Measurements from ENCODE around the gene RILPL1. TPM values are rescaled to one million over a fixed set of nuclear protein-coding genes. Genes with fewer than 3 reads are reported as not detected.
"Not testable (repeated sequence)": the region's sequence is repeated elsewhere in the genome, so short reads cannot be mapped to it uniquely, and the experiment has no call there.

The RILPL1 gene
- polyA plus RNA-seq, 1 experiment = 22.3 TPM

DNA sequence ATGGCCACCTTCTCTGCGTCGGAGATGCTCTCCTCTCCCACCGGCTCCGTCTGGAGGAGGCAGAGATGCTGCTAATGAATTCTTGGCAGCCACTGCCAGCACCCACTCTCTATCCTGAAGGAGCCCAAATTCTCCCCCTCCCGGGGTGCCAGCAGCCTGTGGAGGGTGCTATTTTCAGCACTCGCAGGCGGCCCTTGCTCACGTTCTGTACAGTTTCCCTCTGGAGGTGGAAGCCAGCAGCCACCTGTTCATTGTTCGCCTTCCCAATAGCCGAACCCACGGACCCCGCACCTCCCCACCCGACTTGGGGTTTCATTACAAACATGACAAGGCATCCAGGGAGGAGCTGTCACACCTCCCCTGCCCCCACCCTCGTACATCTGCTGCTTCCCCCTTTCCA lies 47.8 kb downstream of the RILPL1 start:
- ChIA-PET POLR2A (no interaction called here), CTCF (no interaction called here)
- H3K4me3 ChIP-seq (ENCODE audit: low read depth, low read length) = no peak overlapping the region
- no peaks in the 10 kb centered on the region for H3K27me3 ChIP-seq (ENCODE audit: control insufficient read depth, insufficient read depth, low read length)
- TF ChIP-seq, protein P1, sequence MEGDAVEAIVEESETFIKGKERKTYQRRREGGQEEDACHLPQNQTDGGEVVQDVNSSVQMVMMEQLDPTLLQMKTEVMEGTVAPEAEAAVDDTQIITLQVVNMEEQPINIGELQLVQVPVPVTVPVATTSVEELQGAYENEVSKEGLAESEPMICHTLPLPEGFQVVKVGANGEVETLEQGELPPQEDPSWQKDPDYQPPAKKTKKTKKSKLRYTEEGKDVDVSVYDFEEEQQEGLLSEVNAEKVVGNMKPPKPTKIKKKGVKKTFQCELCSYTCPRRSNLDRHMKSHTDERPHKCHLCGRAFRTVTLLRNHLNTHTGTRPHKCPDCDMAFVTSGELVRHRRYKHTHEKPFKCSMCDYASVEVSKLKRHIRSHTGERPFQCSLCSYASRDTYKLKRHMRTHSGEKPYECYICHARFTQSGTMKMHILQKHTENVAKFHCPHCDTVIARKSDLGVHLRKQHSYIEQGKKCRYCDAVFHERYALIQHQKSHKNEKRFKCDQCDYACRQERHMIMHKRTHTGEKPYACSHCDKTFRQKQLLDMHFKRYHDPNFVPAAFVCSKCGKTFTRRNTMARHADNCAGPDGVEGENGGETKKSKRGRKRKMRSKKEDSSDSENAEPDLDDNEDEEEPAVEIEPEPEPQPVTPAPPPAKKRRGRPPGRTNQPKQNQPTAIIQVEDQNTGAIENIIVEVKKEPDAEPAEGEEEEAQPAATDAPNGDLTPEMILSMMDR (IDR thresholded peaks at IDR 0.05; ENCODE audit: insufficient read depth, low read depth, low read length) = no peak
- no peak for DNase-seq (ENCODE audit: low read depth)
- 0 out of 2 replicates have a peak, but pooled peaks cover 3% of the 10 kb centered on the region for H3K36me3 ChIP-seq (ENCODE audit: control insufficient read depth, insufficient read depth, low read length)

DNA sequence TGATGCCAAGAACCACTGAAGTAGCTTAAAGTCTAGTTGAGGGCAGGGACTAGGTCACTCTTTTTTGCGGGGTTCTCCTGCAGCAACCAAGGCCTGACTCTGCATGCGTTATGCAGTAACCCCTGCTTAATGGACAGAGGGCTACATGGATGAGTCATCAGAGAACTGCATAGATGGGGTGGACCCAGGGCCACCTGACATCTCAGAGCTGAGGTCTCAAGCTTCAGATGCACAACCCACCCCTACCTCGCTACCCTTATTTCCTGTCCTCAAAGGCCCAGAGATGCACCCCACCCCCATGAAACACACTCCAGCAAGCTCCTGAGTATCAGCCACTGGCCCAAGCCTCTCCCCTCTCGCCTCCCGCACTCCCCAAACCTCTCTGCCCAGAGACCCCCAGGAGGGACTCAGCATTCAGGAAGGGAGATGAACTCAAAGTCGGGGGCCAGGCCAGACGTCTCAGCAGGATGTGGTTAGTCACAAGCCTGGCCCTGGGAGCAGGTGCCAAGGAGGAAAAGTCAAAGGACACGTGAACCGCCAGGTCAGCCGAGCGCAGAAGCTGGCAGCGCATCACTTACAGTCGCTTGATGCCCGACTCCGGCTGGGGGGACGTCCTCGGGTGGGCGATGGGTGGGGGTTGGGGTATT lies 49.8 kb downstream of the RILPL1 start:
- ChIA-PET POLR2A (no interaction called here), CTCF (no interaction called here)
- H3K36me3 ChIP-seq (ENCODE audit: control insufficient read depth, insufficient read depth, low read length) = peaks cover 6% of the 10 kb centered on the region
- TF ChIP-seq, protein P1 (IDR thresholded peaks at IDR 0.05; ENCODE audit: insufficient read depth, low read depth, low read length) = no peak
- no peak for DNase-seq (ENCODE audit: low read depth)
- H3K27me3 ChIP-seq (ENCODE audit: control insufficient read depth, insufficient read depth, low read length) = no peaks in the 10 kb centered on the region
- H3K4me3 ChIP-seq (ENCODE audit: low read depth, low read length) = no peak overlapping the region

DNA sequence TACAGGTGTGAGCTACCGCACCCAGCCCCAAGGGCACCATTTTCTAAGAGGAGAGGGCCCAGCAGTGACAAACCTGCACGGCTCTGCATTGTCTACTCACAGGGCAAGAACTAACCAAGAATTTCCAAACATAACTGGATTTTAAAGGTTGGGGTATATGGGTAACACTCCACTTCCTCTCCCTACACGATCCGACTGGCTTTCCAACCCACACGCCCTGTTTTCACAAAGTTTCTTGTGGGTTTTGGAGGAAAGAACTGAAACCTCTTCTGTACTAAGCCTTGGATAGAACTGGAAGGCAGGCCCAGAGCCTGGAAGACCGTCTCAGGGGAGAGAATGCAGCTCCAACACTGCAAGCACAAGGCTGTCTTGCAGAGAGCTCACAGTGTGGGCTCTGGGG lies 50.6 kb downstream of the RILPL1 start:
- Histone ChIP-seq H3K4me3 (ENCODE audit: low read depth, low read length) (no peak overlapping the region), H3K36me3 (ENCODE audit: control insufficient read depth, insufficient read depth, low read length) (peaks cover 10% of the 10 kb centered on the region), H3K27me3 (ENCODE audit: control insufficient read depth, insufficient read depth, low read length) (no peaks in the 10 kb centered on the region)
- CTCF ChIA-PET = interaction anchor here (0.7 kb wide), 1 partner anchor 119 kb away, joined by 4 read pairs; the partner anchor contains the start of gene DDX55
- TF ChIP-seq, protein P1 (IDR thresholded peaks at IDR 0.05; ENCODE audit: insufficient read depth, low read depth, low read length) = no peak
- POLR2A ChIA-PET = no interaction called here
- DNase-seq (ENCODE audit: low read depth) = no peak

DNA sequence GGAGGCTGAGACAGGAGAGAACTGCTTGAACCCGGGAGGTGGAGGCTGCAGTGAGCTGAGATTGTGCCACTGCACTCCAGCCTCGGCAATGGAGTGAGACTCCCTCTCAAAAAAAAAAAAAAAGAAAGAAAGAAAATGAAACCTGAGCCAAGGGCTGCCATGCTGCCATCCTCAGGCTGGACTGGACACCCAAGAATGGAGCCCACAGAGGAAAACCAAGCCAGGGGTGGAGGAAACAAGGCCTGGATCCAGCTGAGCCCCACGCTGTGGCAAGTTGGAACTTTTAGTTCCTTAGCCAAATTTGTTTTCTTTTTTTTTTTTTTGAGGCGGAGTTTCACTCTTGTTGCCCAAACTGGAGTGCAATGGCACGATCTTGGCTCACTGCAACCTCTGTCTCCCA lies 52.3 kb downstream of the RILPL1 start:
- H3K4me3 ChIP-seq (ENCODE audit: low read depth, low read length); CTCF ChIA-PET; H3K27me3 ChIP-seq (ENCODE audit: control insufficient read depth, insufficient read depth, low read length); DNase-seq (ENCODE audit: low read depth); POLR2A ChIA-PET: not testable (repeated sequence)
- H3K36me3 ChIP-seq (ENCODE audit: control insufficient read depth, insufficient read depth, low read length) = peaks cover 13% of the 10 kb centered on the region

DNA sequence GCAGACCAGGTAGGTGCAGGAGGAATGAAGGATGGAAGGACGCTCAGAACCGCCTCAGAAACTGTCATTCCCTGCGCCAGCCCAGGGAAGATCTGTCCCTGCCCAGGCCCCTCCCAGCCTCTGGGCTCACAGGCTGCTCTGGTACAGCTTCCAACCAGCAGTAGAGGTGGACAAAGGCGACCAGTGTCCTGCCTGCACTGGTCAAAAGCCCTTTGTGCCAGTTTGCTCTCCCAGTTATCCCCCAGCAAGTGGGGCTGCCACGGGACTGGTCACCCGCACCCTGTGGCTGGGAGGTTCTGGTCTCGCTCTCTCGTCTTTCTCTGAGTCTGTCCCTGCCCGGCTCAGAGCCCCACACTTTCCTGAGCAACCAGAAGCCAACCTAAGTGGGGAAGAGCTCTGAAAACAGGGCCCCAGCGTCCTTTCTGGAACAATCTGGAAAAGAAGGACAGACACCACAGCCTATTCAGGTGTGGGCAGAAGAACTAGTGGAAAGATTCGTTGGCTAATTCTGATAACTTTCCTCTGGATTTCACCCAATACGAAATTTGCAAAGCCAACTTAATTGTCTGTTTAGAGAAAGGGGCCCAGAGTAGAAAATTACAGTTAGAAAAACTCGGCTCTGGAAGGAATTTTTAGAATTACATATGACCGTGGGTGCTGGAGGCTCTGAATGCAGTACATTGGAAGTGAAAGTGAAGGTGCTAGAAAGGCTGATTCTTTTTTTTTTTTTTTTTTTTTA lies 53.9 kb downstream of the RILPL1 start:
- ChIA-PET POLR2A (no interaction called here), CTCF (no interaction called here)
- TF ChIP-seq, protein P1 (IDR thresholded peaks at IDR 0.05; ENCODE audit: insufficient read depth, low read depth, low read length) = no peak
- no peak overlapping the region for H3K4me3 ChIP-seq (ENCODE audit: low read depth, low read length)
- peaks cover 16% of the 10 kb centered on the region for H3K36me3 ChIP-seq (ENCODE audit: control insufficient read depth, insufficient read depth, low read length)
- no peaks in the 10 kb centered on the region for H3K27me3 ChIP-seq (ENCODE audit: control insufficient read depth, insufficient read depth, low read length)
- DNase-seq (ENCODE audit: low read depth) = no peak

Data from BJ (cell line).